ENCODE results near the gene ZDHHC12. TPM values are rescaled to one million over a fixed set of nuclear protein-coding genes. Genes with fewer than 3 reads are reported as not detected.

ZDHHC12 gene
- total and polyA plus RNA-seq, 2 of the 13 experiments (the other 11 are each of a cell fraction or from before 2014, with no cell fraction given), result 25.4 to 28.0 TPM

- TF ChIP-seq ZNF772 (CRISPR knock-in tag; IDR thresholded peaks at IDR 0.05) (peak; percentile 83), GATAD2A (CRISPR knock-in tag; IDR thresholded peaks at IDR 0.05) (peak; percentile 36; the same call in 1 of the 2 replicates), MZF1 (CRISPR knock-in tag; IDR thresholded peaks at IDR 0.05; ENCODE audit: borderline replicate concordance) (peak; percentile 30; the same call in 1 of the 2 replicates), IRF9 (CRISPR knock-in tag; IDR thresholded peaks at IDR 0.05; ENCODE audit: borderline replicate concordance) (peak; percentile 54; the same call in 1 of the 2 replicates), XRCC5 (optimal IDR thresholded peaks at IDR 0.05; ENCODE audit: low read length) (peak; percentile 50), POLR2G (IDR thresholded peaks at IDR 0.05; ENCODE audit: low read depth, low read length) (peak; percentile 77), YY1 (IDR thresholded peaks at IDR 0.05; ENCODE audit: insufficient read depth, insufficient replicate concordance, low read depth, low read length) (peak; percentile 12), ZNF691 (CRISPR knock-in tag; IDR thresholded peaks at IDR 0.05; ENCODE audit: borderline replicate concordance, low read depth) (0 out of 2 replicates have a peak, but pooled peaks have one; percentile 12), ZBTB7B (CRISPR knock-in tag; IDR thresholded peaks at IDR 0.05) (no peak), RFX3 (CRISPR knock-in tag; IDR thresholded peaks at IDR 0.05) (no peak), ZHX2 (IDR thresholded peaks at IDR 0.05; ENCODE audit: low read depth) (no peak), ZHX2 (CRISPR knock-in tag; IDR thresholded peaks at IDR 0.05; ENCODE audit: borderline replicate concordance) (no peak), GABPB1 (CRISPR knock-in tag; IDR thresholded peaks at IDR 0.05) (peak; percentile 58; the same call in 1 of the 2 replicates), ZNF720 (CRISPR knock-in tag; IDR thresholded peaks at IDR 0.05) (no peak), NFIC (IDR thresholded peaks at IDR 0.05; ENCODE audit: low read length) (no peak), PHB2 (IDR thresholded peaks at IDR 0.05; ENCODE audit: partially characterized antibody) (no peak), SPEN (CRISPR knock-in tag; IDR thresholded peaks at IDR 0.05; ENCODE audit: low read depth) (peak; percentile 57; the same call in 1 of the 2 replicates), TBL1XR1 (IDR thresholded peaks at IDR 0.05; ENCODE audit: borderline replicate concordance, low read length, partially characterized antibody) (no peak), ZNF564 (CRISPR knock-in tag; IDR thresholded peaks at IDR 0.05) (0 out of 2 replicates have a peak, but pooled peaks have one; percentile 4), ZNF432 (CRISPR knock-in tag; IDR thresholded peaks at IDR 0.05; ENCODE audit: borderline replicate concordance) (no peak), TAF1 (CRISPR knock-in tag; IDR thresholded peaks at IDR 0.05) (peak; percentile 43), ZNF547 (CRISPR knock-in tag; IDR thresholded peaks at IDR 0.05) (peak; percentile 64; the same call in 1 of the 2 replicates)
These were observed 39.4 kb downstream of the ZDHHC12 start (continued) for GRCh38 chr9:128684325-128685199.

All from HepG2 (cell line).